Measurements from ENCODE around the gene CPZ. TPM values are rescaled to one million over a fixed set of nuclear protein-coding genes. Genes with fewer than 3 reads are reported as not detected.
"Not testable (repeated sequence)": the region's sequence is repeated elsewhere in the genome, so short reads cannot be mapped to it uniquely, and the experiment has no call there.

The CPZ gene
- polyA plus RNA-seq, 4 donors = 21.5 to 29.1 (median 25.0) TPM

GRCh38 chr4:8634773-8635172 is 42.2 kb downstream of the CPZ start:
- not testable (repeated sequence) for DNase-seq (ENCODE audit: low read depth in 4 of 4, low spot score in 2 of 4)

- DNase-seq (ENCODE audit: low read depth in 4 of 4, low spot score in 2 of 4) = not testable (repeated sequence)
These were observed 43.5 kb downstream of the CPZ start for GRCh38 chr4:8635897-8636554.

- no peak for DNase-seq (ENCODE audit: low read depth in 4 of 4, low spot score in 2 of 4)
These were observed 45.0 kb downstream of the CPZ start for GRCh38 chr4:8637456-8637984.

- DNase-seq (ENCODE audit: low read depth in 4 of 4, low spot score in 2 of 4) = no peak
These were observed 46.5 kb downstream of the CPZ start for GRCh38 chr4:8639021-8639420.

GRCh38 chr4:8639777-8640720 is 47.5 kb downstream of the CPZ start:
- DNase-seq (ENCODE audit: low read depth in 4 of 4, low spot score in 2 of 4) = no peak

- DNase-seq (ENCODE audit: low read depth in 4 of 4, low spot score in 2 of 4) = no peak
These were observed 48.3 kb downstream of the CPZ start for GRCh38 chr4:8640816-8641215.

GRCh38 chr4:8641256-8641655 is 48.7 kb downstream of the CPZ start:
- no peak for DNase-seq (ENCODE audit: low read depth in 4 of 4, low spot score in 2 of 4)

GRCh38 chr4:8641931-8642650 is 49.5 kb downstream of the CPZ start:
- no peak for DNase-seq (ENCODE audit: low read depth in 4 of 4, low spot score in 2 of 4)

GRCh38 chr4:8642651-8643321 is 50.2 kb downstream of the CPZ start:
- DNase-seq (ENCODE audit: low read depth in 4 of 4, low spot score in 2 of 4) = no peak

- no peak for DNase-seq (ENCODE audit: low read depth in 4 of 4, low spot score in 2 of 4)
These were observed 50.9 kb downstream of the CPZ start for GRCh38 chr4:8643441-8643840.

- no peak for DNase-seq (ENCODE audit: low read depth in 4 of 4, low spot score in 2 of 4)
These were observed 51.4 kb downstream of the CPZ start for GRCh38 chr4:8643986-8644385.

- DNase-seq (ENCODE audit: low read depth in 4 of 4, low spot score in 2 of 4) = no peak
These were observed 51.9 kb downstream of the CPZ start for GRCh38 chr4:8644461-8644891.

- no peak for DNase-seq (ENCODE audit: low read depth in 4 of 4, low spot score in 2 of 4)
These were observed 52.6 kb downstream of the CPZ start for GRCh38 chr4:8644966-8645752.

- no peak for DNase-seq (ENCODE audit: low read depth in 4 of 4, low spot score in 2 of 4)
These were observed 53.2 kb downstream of the CPZ start for GRCh38 chr4:8645753-8646124.

GRCh38 chr4:8646296-8647093 is 53.9 kb downstream of the CPZ start:
- DNase-seq (ENCODE audit: low read depth in 4 of 4, low spot score in 2 of 4) = peak in 1 of 4 donors; percentile 11

- no peak for DNase-seq (ENCODE audit: low read depth in 4 of 4, low spot score in 2 of 4)
These were observed 54.6 kb downstream of the CPZ start for GRCh38 chr4:8647094-8647570.

- no peak for DNase-seq (ENCODE audit: low read depth in 4 of 4, low spot score in 2 of 4)
These were observed 55.1 kb downstream of the CPZ start for GRCh38 chr4:8647626-8648025.

GRCh38 chr4:8648296-8648695 is 55.7 kb downstream of the CPZ start:
- DNase-seq (ENCODE audit: low read depth in 4 of 4, low spot score in 2 of 4) = no peak

All from left renal cortex interstitium (tissue), 4 donors.